GM12878 (cell line): ENCODE results near the gene MPRIP. TPM values are rescaled to one million over a fixed set of nuclear protein-coding genes. Genes with fewer than 3 reads are reported as not detected.

Source experiments
- ATAC-seq: fragments of 200-7000 bp; cut with Tn5 transposase; 3 replicates; pipeline ENCODE4 v1.9.1; 2020; ENCODE audit warnings: mild to moderate bottlenecking, moderate library complexity
- BruUV-seq: library from RNA; stranded (reverse); fragments of 400-500 nt; replicated peaks from 2 replicates; lab custom pipeline; 2021; lab: Mats Ljungman, UMichigan
- CTCF ChIA-PET: fragments of 300-600 bp; sonication (Branson Sonifier 250); formaldehyde crosslinking; extraction: SDS; loops from one replicate; lab custom pipeline; 2021; ENCODE audit warnings: inconsistent platforms; lab: Yijun Ruan, JAX
- POLR2A ChIA-PET: fragments of 350-600 bp; formaldehyde crosslinking; extraction: SDS; loops from one replicate; lab custom pipeline; 2021; ENCODE audit warnings: inconsistent platforms; lab: Charles Lee
- RAD21 ChIA-PET: fragments of 300-600 bp; sonication (Branson Sonifier 250); formaldehyde crosslinking; loops from one replicate; lab custom pipeline; 2023; ENCODE audit warnings: antibody characterized with exemption; ENCODE audit not compliant: unreplicated experiment; lab: Charles Lee
- SMC1A ChIA-PET: fragments of 300-600 bp; sonication (Branson Sonifier 250); formaldehyde crosslinking; loops from one replicate; lab custom pipeline; 2023; ENCODE audit not compliant: unreplicated experiment, uncharacterized antibody; lab: Charles Lee
- DNase-seq: peaks from one replicate; pipeline ENCODE4 v3.0.0-alpha.2; 2011; ENCODE audit warnings: low read depth, low spot score
- FAIRE-seq: peaks from 3 replicates; lab custom pipeline; 2011; peaks lifted over from hg19 to GRCh38; lab: Jason Lieb, UNC
- H2AFZ ChIP-seq: 2 replicates; pipeline ENCODE4 v1.6.0; 2011; ENCODE audit warnings: low read depth, low read length, control low read depth; ENCODE audit not compliant: control insufficient read depth
- H3K27ac ChIP-seq: 2 replicates; pipeline ENCODE4 v1.5.1; 2011; ENCODE audit warnings: control low read depth; ENCODE audit not compliant: control insufficient read depth, insufficient read depth
- H3K27me3 ChIP-seq, 2 experiments: replicated peaks in 1 of 2; 2 replicates each; pipeline versions ENCODE4 v1.6.0 to v1.6.1; 2011; ENCODE audit warnings: low read length in 1 of 2; ENCODE audit not compliant: control insufficient read depth in 2 of 2, insufficient read depth in 2 of 2
- H3K36me3 ChIP-seq, 2 experiments: 2 replicates each; pipeline ENCODE4 v1.5.1; 2011; ENCODE audit warnings: low read length in 1 of 2; ENCODE audit not compliant: control insufficient read depth in 2 of 2, insufficient read depth in 2 of 2
- H3K4me1 ChIP-seq: 2 replicates; pipeline ENCODE4 v1.6.1; 2011; ENCODE audit warnings: mild to moderate bottlenecking, low read length, moderate library complexity, mixed read lengths; ENCODE audit not compliant: control insufficient read depth, insufficient read depth
- H3K4me2 ChIP-seq: 2 replicates; pipeline ENCODE4 v1.6.0; 2011; ENCODE audit warnings: control low read depth; ENCODE audit not compliant: control insufficient read depth, insufficient read depth
- H3K4me3 ChIP-seq: fragments of 200-600 bp; sonication (generic); 2 replicates; pipeline ENCODE4 v1.5.1; 2016
- H3K79me2 ChIP-seq: 2 replicates; pipeline ENCODE4 v1.6.0; 2011; ENCODE audit warnings: low read length; ENCODE audit not compliant: control insufficient read depth, insufficient read depth
- H3K9ac ChIP-seq: 2 replicates; pipeline ENCODE4 v1.8.0; 2011; ENCODE audit warnings: low read length, control low read depth, mixed read lengths; ENCODE audit not compliant: control insufficient read depth, insufficient read depth
- H3K9me3 ChIP-seq: replicated peaks from 3 replicates; pipeline ENCODE4 v1.5.1; 2011; ENCODE audit warnings: mild to moderate bottlenecking, low read length; ENCODE audit not compliant: control insufficient read depth, insufficient read depth
- H4K20me1 ChIP-seq: 2 replicates; pipeline ENCODE4 v1.6.0; 2011; ENCODE audit not compliant: control insufficient read depth, insufficient read depth
- MTA2 ChIP-seq: fragments of 450-650 bp; IDR thresholded peaks from 2 replicates; pipeline ENCODE4 v1.6.1; 2016; ENCODE audit warnings: low read depth, mild to moderate bottlenecking, moderate library complexity
- POU2F2 ChIP-seq: IDR thresholded peaks from 3 replicates; pipeline ENCODE4 v1.6.1; 2011; ENCODE audit warnings: low read depth, mild to moderate bottlenecking, low read length, borderline replicate concordance
- SREBF2 ChIP-seq: IDR thresholded peaks from 2 replicates; pipeline ENCODE4 v1.6.1; 2012; ENCODE audit warnings: mild to moderate bottlenecking, low read length
- TCF12 ChIP-seq: IDR thresholded peaks from 2 replicates; pipeline ENCODE4 v1.6.1; 2011; ENCODE audit warnings: low read depth, mild to moderate bottlenecking, low read length
- YY1 ChIP-seq: IDR thresholded peaks from 2 replicates; pipeline ENCODE4 v1.6.1; 2011; ENCODE audit warnings: low read depth, mild to moderate bottlenecking, low read length
- WGBS: methylation state at CpG from one replicate; pipeline ENCODE4 v1.1.6; 2016; ENCODE audit warnings: low lambda C conversion rate; ENCODE audit not compliant: insufficient replicate concordance, insufficient coverage; ENCODE audit errors: missing lambda C conversion rate; 5-methylcytosine and 5-hydroxymethylcytosine counted together
- in situ Hi-C: fragments of 300-500 bp; cut with MboI; formaldehyde crosslinking; loops from 9 replicates; pipeline ENCODE4 v1.14.3; 2018; ENCODE audit warnings: mixed read lengths
- intact Hi-C: fragments of 100-400 bp; cut with micrococcal nuclease; formaldehyde crosslinking; loops from one replicate; pipeline ENCODE4 v1.14.2; 2022; ENCODE audit not compliant: unreplicated experiment
- polyA plus RNA-seq, 11 experiments: library from polyadenylated mRNA; depleted of rRNA in 4 of 11; unstranded in 6 of 11; stranded (reverse) in 5 of 11; fragments of >200 nt; fragmentation: Nextera tagmentation in 4 of 11; fragmentation: Illumina TruSeq in 1 of 11; extraction: Ambion mirVana in 4 of 11; extraction: Trizol in 1 of 11; gene quantifications; 1 replicate in 1 of 11; 2 replicates in 10 of 11; pipeline versions ENCODE4 v1.2.1 to v1.2.3, GENCODE V29; 2011 to 2016; ENCODE audit warnings: inconsistent platforms in 2 of 11, missing spikeins in 2 of 11, low read depth in 1 of 11
- total RNA-seq, 4 experiments: library from RNA; depleted of rRNA in 3 of 4; stranded (reverse); fragments of >200 nt in 3 of 4; fragmentation: Illumina TruSeq in 1 of 4; extraction: Trizol in 1 of 4; gene quantifications; 2 replicates each; pipeline versions ENCODE4 v1.2.1 to v1.2.3, GENCODE V29; 2013 to 2021
- TF ChIP-seq, protein P1 (sequence below): IDR thresholded peaks from 2 replicates; pipeline ENCODE4 v1.6.1; 2011; ENCODE audit warnings: borderline replicate concordance, low read depth, mild to moderate bottlenecking, moderate library complexity, mixed read lengths, low read length; ENCODE audit not compliant: insufficient read depth; ENCODE audit errors: extremely low read length

Gene MPRIP
- total and polyA plus RNA-seq, 10 of the 15 experiments (the other 5 are each of a cell fraction or from before 2014, with no cell fraction given) = 16.5 to 168 (median 71.7) TPM

- no peak for TF ChIP-seq SREBF2
Observed at GRCh38 chr17:17088086-17088485, 45.8 kb downstream of the MPRIP start (continued).

- H2AFZ ChIP-seq = no peak overlapping the region
- no peak; the same call in 2 of the 3 replicates for ATAC-seq
- intact Hi-C loops = no loop called here
- ChIA-PET CTCF (no interaction called here), RAD21 (no interaction called here), POLR2A (no interaction called here), SMC1A (no interaction called here)
- 42% methylated on average over 8 of the region's 8 CpGs for WGBS
- no peak overlapping the region for H3K4me3 ChIP-seq
- H3K4me2 ChIP-seq = no peak overlapping the region
- no peaks in the 10 kb centered on the region for H3K27me3 ChIP-seq
- no peaks in the 10 kb centered on the region for H3K9me3 ChIP-seq
- H4K20me1 ChIP-seq = no peaks in the 10 kb centered on the region; the same call in 1 of the 2 replicates
- no peak for FAIRE-seq
- TF ChIP-seq YY1 = no peak
- TF ChIP-seq POU2F2 = no peak
- TF ChIP-seq TCF12 = no peak
- TF ChIP-seq, protein P1, sequence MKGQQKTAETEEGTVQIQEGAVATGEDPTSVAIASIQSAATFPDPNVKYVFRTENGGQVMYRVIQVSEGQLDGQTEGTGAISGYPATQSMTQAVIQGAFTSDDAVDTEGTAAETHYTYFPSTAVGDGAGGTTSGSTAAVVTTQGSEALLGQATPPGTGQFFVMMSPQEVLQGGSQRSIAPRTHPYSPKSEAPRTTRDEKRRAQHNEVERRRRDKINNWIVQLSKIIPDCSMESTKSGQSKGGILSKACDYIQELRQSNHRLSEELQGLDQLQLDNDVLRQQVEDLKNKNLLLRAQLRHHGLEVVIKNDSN = no peak
- no peak for TF ChIP-seq MTA2
- in situ Hi-C loops = no loop called here
- DNase-seq = no peak
- H3K79me2 ChIP-seq = no peaks in the 10 kb centered on the region; the same call in 1 of the 2 replicates
- BruUV-seq = no TSS peak
- no peak overlapping the region for H3K27ac ChIP-seq
- no peak overlapping the region for H3K9ac ChIP-seq
- no peaks in the 10 kb centered on the region for H3K4me1 ChIP-seq
- peaks cover 19 to 24% of the 10 kb centered on the region in 2 experiments for H3K36me3 ChIP-seq
Observed at GRCh38 chr17:17088541-17089525, 46.6 kb downstream of the MPRIP start.
